ENCODE measurements around the gene B3GNT9.
A peak's percentile ranks its signal among the peaks of the same experiment; 100 is the strongest.

Gene B3GNT9

GRCh38 chr16:67182288-67182687 is 31.5 kb upstream of the B3GNT9 start:
- Histone ChIP-seq H3K36me3 (replicated peaks) (no peaks in the 10 kb centered on the region), H3K4me1 (peaks cover 6% of the 10 kb centered on the region; the same call in 1 of the 2 replicates), H3K27me3 (ENCODE audit: low read depth) (no peaks in the 10 kb centered on the region), H3K4me3 (no peak overlapping the region), H3K9me3 (no peaks in the 10 kb centered on the region)
- in situ Hi-C loops (cut with MboI; ENCODE audit: low sequenced_read_pairs) = no loop called here
- no peak for DNase-seq (ENCODE audit: low spot score in 2 of 2)

GRCh38 chr16:67181346-67181745 is 30.5 kb upstream of the B3GNT9 start:
- no peaks in the 10 kb centered on the region for H3K9me3 ChIP-seq
- no peak for DNase-seq (ENCODE audit: low spot score in 2 of 2)
- no peak overlapping the region for H3K4me3 ChIP-seq
- no peaks in the 10 kb centered on the region for H3K27me3 ChIP-seq (ENCODE audit: low read depth)
- no peaks in the 10 kb centered on the region for H3K36me3 ChIP-seq (replicated peaks)
- peaks cover 6% of the 10 kb centered on the region; the same call in 1 of the 2 replicates for H3K4me1 ChIP-seq
- in situ Hi-C loops (cut with MboI; ENCODE audit: low sequenced_read_pairs) = no loop called here

GRCh38 chr16:67180166-67180565 is 29.4 kb upstream of the B3GNT9 start:
- Histone ChIP-seq H3K4me1 (peaks cover 6% of the 10 kb centered on the region; the same call in 1 of the 2 replicates), H3K27me3 (ENCODE audit: low read depth) (no peaks in the 10 kb centered on the region), H3K36me3 (replicated peaks) (peaks cover under 1% of the 10 kb centered on the region), H3K9me3 (no peaks in the 10 kb centered on the region), H3K4me3 (no peak overlapping the region)
- no peak for DNase-seq (ENCODE audit: low spot score in 2 of 2)
- in situ Hi-C loops (cut with MboI; ENCODE audit: low sequenced_read_pairs) = no loop called here

- peaks cover 5% of the 10 kb centered on the region for H3K36me3 ChIP-seq (replicated peaks)
- H3K9me3 ChIP-seq = no peaks in the 10 kb centered on the region
- H3K27me3 ChIP-seq (ENCODE audit: low read depth) = no peaks in the 10 kb centered on the region
- in situ Hi-C loops (cut with MboI; ENCODE audit: low sequenced_read_pairs) = no loop called here
- no peak overlapping the region for H3K4me3 ChIP-seq
- peaks cover 10% of the 10 kb centered on the region for H3K4me1 ChIP-seq
- no peak for DNase-seq (ENCODE audit: low spot score in 2 of 2)
Observed at GRCh38 chr16:67179421-67180080, 28.8 kb upstream of the B3GNT9 start.

- Histone ChIP-seq H3K36me3 (replicated peaks) (peaks cover 5% of the 10 kb centered on the region), H3K9me3 (no peaks in the 10 kb centered on the region), H3K4me1 (peaks cover 20% of the 10 kb centered on the region), H3K27me3 (ENCODE audit: low read depth) (no peaks in the 10 kb centered on the region), H3K4me3 (no peak overlapping the region)
- no peak for DNase-seq (ENCODE audit: low spot score in 2 of 2)
- in situ Hi-C loops (cut with MboI; ENCODE audit: low sequenced_read_pairs) = no loop called here
Observed at GRCh38 chr16:67177743-67178699, 27.2 kb upstream of the B3GNT9 start.

GRCh38 chr16:67176662-67177061 is 25.9 kb upstream of the B3GNT9 start:
- DNase-seq (ENCODE audit: low spot score in 2 of 2) = no peak
- Histone ChIP-seq H3K4me1 (peaks cover 20% of the 10 kb centered on the region), H3K36me3 (replicated peaks) (peaks cover 5% of the 10 kb centered on the region), H3K4me3 (no peak overlapping the region), H3K27me3 (ENCODE audit: low read depth) (no peaks in the 10 kb centered on the region), H3K9me3 (no peaks in the 10 kb centered on the region)
- in situ Hi-C loops (cut with MboI; ENCODE audit: low sequenced_read_pairs) = no loop called here

GRCh38 chr16:67174706-67175231 is 24.0 kb upstream of the B3GNT9 start:
- no peak for DNase-seq (ENCODE audit: low spot score in 2 of 2)
- peak overlapping the region; percentile 34 for H3K4me3 ChIP-seq
- H3K9me3 ChIP-seq = no peaks in the 10 kb centered on the region
- no peaks in the 10 kb centered on the region for H3K27me3 ChIP-seq (ENCODE audit: low read depth)
- peaks cover 33% of the 10 kb centered on the region for H3K4me1 ChIP-seq
- in situ Hi-C loops (cut with MboI; ENCODE audit: low sequenced_read_pairs) = no loop called here
- peaks cover 5% of the 10 kb centered on the region for H3K36me3 ChIP-seq (replicated peaks)

- in situ Hi-C loops (cut with MboI; ENCODE audit: low sequenced_read_pairs) = no loop called here
- no peaks in the 10 kb centered on the region for H3K27me3 ChIP-seq (ENCODE audit: low read depth)
- H3K36me3 ChIP-seq (replicated peaks) = peaks cover 5% of the 10 kb centered on the region
- H3K4me1 ChIP-seq = peaks cover 38% of the 10 kb centered on the region
- H3K9me3 ChIP-seq = no peaks in the 10 kb centered on the region
- peak overlapping the region; percentile 34 for H3K4me3 ChIP-seq
- peak; percentile 64 to 84 for DNase-seq (ENCODE audit: low spot score in 2 of 2)
Observed at GRCh38 chr16:67173808-67174705, 23.3 kb upstream of the B3GNT9 start.

- Histone ChIP-seq H3K27me3 (ENCODE audit: low read depth) (no peaks in the 10 kb centered on the region), H3K36me3 (replicated peaks) (peaks cover 5% of the 10 kb centered on the region), H3K4me1 (peaks cover 38% of the 10 kb centered on the region), H3K9me3 (no peaks in the 10 kb centered on the region), H3K4me3 (peak overlapping the region; percentile 34)
- in situ Hi-C loops (cut with MboI; ENCODE audit: low sequenced_read_pairs) = no loop called here
- no peak for DNase-seq (ENCODE audit: low spot score in 2 of 2)
Observed at GRCh38 chr16:67173323-67173722, 22.5 kb upstream of the B3GNT9 start.

GRCh38 chr16:67170949-67171649 is 20.3 kb upstream of the B3GNT9 start:
- in situ Hi-C loops (cut with MboI; ENCODE audit: low sequenced_read_pairs) = no loop called here
- H3K27me3 ChIP-seq (ENCODE audit: low read depth) = no peaks in the 10 kb centered on the region
- H3K36me3 ChIP-seq (replicated peaks) = peaks cover 5% of the 10 kb centered on the region
- H3K9me3 ChIP-seq = no peaks in the 10 kb centered on the region
- peak overlapping the region; percentile 41 for H3K4me3 ChIP-seq
- peaks cover 38% of the 10 kb centered on the region for H3K4me1 ChIP-seq
- DNase-seq (ENCODE audit: low spot score in 2 of 2) = peak in 1 of 2 experiments; percentile 34

- Histone ChIP-seq H3K27me3 (ENCODE audit: low read depth) (no peaks in the 10 kb centered on the region), H3K36me3 (replicated peaks) (peaks cover 5% of the 10 kb centered on the region), H3K4me1 (peaks cover 37% of the 10 kb centered on the region), H3K4me3 (peak within 1 kb of the TSS; percentile 41), H3K9me3 (no peaks in the 10 kb centered on the region)
- in situ Hi-C loops (cut with MboI; ENCODE audit: low sequenced_read_pairs) = no loop called here
- DNase-seq (ENCODE audit: low spot score in 2 of 2) = peak; percentile 92 to 93
Observed at GRCh38 chr16:67170168-67170948, 19.6 kb upstream of the B3GNT9 start, which contains the start of gene NOL3. Gene NOL3 (plus strand): TSS chr16:67170538.

- Histone ChIP-seq H3K4me3 (peak overlapping the region; percentile 41), H3K9me3 (no peaks in the 10 kb centered on the region), H3K36me3 (replicated peaks) (no peaks in the 10 kb centered on the region; the same call in 1 of the 2 replicates), H3K27me3 (ENCODE audit: low read depth) (no peaks in the 10 kb centered on the region), H3K4me1 (peaks cover 31% of the 10 kb centered on the region)
- DNase-seq (ENCODE audit: low spot score in 2 of 2) = peak; percentile 28 to 88
- in situ Hi-C loops (cut with MboI; ENCODE audit: low sequenced_read_pairs) = no loop called here
Observed at GRCh38 chr16:67169642-67170167, 18.9 kb upstream of the B3GNT9 start.
